ENCODE measurements around the gene PLA2G2F. TPM values are rescaled to one million over a fixed set of nuclear protein-coding genes. Genes with fewer than 3 reads are reported as not detected.

Gene PLA2G2F
- total RNA-seq, 1 donor from 2014 or later = not detected

DNA sequence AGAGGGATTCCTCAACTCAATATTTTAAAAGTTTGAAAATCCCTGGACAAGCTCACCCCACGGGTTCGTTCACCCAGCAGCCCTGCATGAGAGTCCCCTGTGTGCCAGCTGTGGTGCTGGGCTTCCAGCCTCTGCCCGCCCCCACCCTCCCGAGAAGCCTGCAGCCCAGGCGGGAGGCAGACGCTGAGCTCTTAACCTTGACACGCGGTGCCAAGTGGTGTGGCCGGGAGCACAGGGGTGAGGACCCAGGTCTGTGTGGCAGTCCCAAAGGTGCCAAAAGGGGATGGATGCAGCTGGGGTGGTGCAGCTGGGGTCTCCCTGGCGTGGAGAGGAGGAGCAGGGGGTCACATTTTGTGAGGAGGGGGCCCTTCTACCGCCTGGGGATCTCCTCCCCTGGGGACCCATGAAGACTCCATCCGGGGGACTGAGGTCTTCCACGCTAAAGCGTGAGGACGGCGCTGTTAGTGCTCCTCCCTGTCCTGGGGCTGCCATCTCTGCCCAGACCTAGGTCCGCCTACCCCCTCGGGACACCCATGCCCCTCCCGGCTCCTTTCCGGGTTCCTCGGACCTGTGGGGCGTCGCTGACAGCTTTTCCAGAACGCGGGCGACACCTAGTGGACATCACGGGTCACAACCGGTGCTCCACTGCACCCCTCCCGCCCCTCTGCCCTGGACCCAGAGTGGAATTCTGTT, 12.9 kb downstream of the PLA2G2F start:
- no peaks in the 10 kb centered on the region for H3K27me3 ChIP-seq
- no peaks in the 10 kb centered on the region for H3K9me3 ChIP-seq
- intact Hi-C loops (cut with DNase I) = loop anchor here (2.0 kb wide), 1 partner anchor 233 kb away; no protein-coding TSS in a partner anchor
- peak overlapping the region; percentile 26 to 49 for H3K4me3 ChIP-seq
- no peak overlapping the region for H3K27ac ChIP-seq
- no peak for DNase-seq (ENCODE audit: extremely low spot score in 2 of 2)
- no peak for TF ChIP-seq POLR2AphosphoS5 (IDR thresholded peaks at IDR 0.05; ENCODE audit: insufficient read depth in 1 of 2, low read depth in 1 of 2)
- TF ChIP-seq, protein P1, sequence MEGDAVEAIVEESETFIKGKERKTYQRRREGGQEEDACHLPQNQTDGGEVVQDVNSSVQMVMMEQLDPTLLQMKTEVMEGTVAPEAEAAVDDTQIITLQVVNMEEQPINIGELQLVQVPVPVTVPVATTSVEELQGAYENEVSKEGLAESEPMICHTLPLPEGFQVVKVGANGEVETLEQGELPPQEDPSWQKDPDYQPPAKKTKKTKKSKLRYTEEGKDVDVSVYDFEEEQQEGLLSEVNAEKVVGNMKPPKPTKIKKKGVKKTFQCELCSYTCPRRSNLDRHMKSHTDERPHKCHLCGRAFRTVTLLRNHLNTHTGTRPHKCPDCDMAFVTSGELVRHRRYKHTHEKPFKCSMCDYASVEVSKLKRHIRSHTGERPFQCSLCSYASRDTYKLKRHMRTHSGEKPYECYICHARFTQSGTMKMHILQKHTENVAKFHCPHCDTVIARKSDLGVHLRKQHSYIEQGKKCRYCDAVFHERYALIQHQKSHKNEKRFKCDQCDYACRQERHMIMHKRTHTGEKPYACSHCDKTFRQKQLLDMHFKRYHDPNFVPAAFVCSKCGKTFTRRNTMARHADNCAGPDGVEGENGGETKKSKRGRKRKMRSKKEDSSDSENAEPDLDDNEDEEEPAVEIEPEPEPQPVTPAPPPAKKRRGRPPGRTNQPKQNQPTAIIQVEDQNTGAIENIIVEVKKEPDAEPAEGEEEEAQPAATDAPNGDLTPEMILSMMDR (IDR thresholded peaks at IDR 0.05) = peak; percentile 90 to 98 (median 92)
- H3K36me3 ChIP-seq = no peaks in the 10 kb centered on the region
- peaks cover 5% of the 10 kb centered on the region for H3K4me1 ChIP-seq

DNA sequence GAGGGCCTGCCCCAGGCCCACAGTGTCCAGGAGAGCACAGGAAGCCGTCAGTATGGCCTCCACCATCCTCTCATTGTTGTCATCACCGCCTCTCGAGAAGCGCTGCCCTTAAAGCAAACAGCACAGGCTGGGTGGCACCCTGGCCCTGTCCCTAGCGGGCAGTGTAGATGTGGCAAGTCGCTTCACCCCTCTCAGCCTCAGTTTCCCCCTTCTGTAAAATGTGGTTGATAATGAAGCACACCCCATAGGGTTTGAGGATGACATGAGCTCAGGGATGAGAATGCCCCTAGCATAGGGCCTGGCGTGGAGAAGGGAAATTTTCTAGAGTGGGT, 13.4 kb downstream of the PLA2G2F start:
- TF ChIP-seq POLR2AphosphoS5 (IDR thresholded peaks at IDR 0.05; ENCODE audit: insufficient read depth in 1 of 2, low read depth in 1 of 2) = no peak
- TF ChIP-seq, protein P1 (IDR thresholded peaks at IDR 0.05) = no peak
- TF ChIP-seq POLR2A (IDR thresholded peaks at IDR 0.05) = no peak
- H3K27me3 ChIP-seq = no peaks in the 10 kb centered on the region
- H3K9me3 ChIP-seq = no peaks in the 10 kb centered on the region
- H3K27ac ChIP-seq = no peak overlapping the region
- no peaks in the 10 kb centered on the region for H3K36me3 ChIP-seq
- intact Hi-C loops (cut with DNase I) = loop anchor here (2.0 kb wide), 1 partner anchor 234 kb away; no protein-coding TSS in a partner anchor
- H3K4me3 ChIP-seq = peak overlapping the region in 1 of 2 donors; percentile 26
- no peak for DNase-seq (ENCODE audit: extremely low spot score in 2 of 2)
- peaks cover 5% of the 10 kb centered on the region for H3K4me1 ChIP-seq

DNA sequence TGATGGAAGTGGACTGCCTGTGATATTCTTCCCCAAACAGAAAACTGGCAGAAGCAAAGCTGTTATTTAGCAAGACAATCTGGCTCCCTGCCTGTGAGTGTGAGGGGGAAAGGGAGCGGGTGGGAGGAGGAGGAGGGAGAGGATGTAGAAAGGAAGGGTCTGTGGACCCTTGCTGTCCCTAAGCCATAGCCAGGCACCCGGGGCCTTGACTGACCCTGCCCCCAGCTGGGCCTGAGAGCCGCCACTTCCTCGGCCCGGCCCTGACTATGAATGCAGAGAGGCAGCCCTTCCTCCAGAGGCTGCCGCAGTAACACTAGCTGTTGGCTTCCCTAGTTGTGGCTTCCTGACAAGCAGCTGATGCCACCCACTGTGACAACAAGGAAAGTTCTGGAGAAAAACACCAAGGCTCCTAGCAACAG, 13.9 kb downstream of the PLA2G2F start:
- Histone ChIP-seq H3K27ac (no peak overlapping the region), H3K27me3 (no peaks in the 10 kb centered on the region), H3K36me3 (no peaks in the 10 kb centered on the region), H3K4me3 (no peak overlapping the region), H3K9me3 (no peaks in the 10 kb centered on the region), H3K4me1 (peaks cover 5% of the 10 kb centered on the region)
- intact Hi-C loops (cut with DNase I) = loop anchor here (2.0 kb wide), 1 partner anchor 234 kb away; no protein-coding TSS in a partner anchor
- TF ChIP-seq POLR2A (IDR thresholded peaks at IDR 0.05) (no peak), POLR2AphosphoS5 (IDR thresholded peaks at IDR 0.05; ENCODE audit: insufficient read depth in 1 of 2, low read depth in 1 of 2) (no peak)
- TF ChIP-seq, protein P1 (IDR thresholded peaks at IDR 0.05) = no peak
- DNase-seq (ENCODE audit: extremely low spot score in 2 of 2) = no peak

DNA sequence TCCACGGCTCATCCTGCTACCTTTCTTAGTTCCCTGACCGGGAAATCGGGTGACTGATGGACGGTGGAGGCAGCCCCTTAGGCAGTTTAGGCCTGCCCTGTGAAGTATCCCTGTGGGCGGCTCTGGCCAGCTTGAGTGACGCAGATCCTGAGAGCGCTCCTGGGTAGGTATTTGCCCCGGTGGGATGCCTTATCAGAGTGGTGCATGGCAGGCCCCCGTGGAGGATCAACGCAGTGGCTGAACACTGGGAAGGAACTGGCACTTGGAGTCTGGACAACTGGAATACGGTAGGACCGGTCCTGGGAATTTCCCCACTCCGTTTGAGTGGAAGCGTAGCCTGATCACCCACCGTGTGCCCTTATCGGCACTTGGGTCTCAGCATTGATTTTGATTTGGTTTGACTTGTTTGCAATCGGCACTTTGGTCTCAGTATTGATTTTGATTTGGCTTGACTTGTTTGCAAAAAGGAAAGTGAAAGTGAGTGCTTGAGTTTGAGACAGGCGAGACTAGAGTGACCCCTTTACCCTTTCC, 15.2 kb downstream of the PLA2G2F start:
- no peak for DNase-seq (ENCODE audit: extremely low spot score in 2 of 2)
- no peak overlapping the region for H3K27ac ChIP-seq
- no peaks in the 10 kb centered on the region for H3K27me3 ChIP-seq
- H3K36me3 ChIP-seq = no peaks in the 10 kb centered on the region
- H3K9me3 ChIP-seq = no peaks in the 10 kb centered on the region
- H3K4me1 ChIP-seq = peaks cover 5% of the 10 kb centered on the region
- intact Hi-C loops (cut with DNase I) = no loop called here
- TF ChIP-seq, protein P1 (IDR thresholded peaks at IDR 0.05) = no peak
- no peak for TF ChIP-seq POLR2AphosphoS5 (IDR thresholded peaks at IDR 0.05; ENCODE audit: insufficient read depth in 1 of 2, low read depth in 1 of 2)
- TF ChIP-seq POLR2A (IDR thresholded peaks at IDR 0.05) = no peak
- H3K4me3 ChIP-seq = no peak overlapping the region

All from vagina (tissue), 2 donors.